Gastrocnemius medialis (tissue), 4 donors: ENCODE measurements around the gene FMNL3.

Experiments
- POLR2A ChIP-seq, 2 donors: fragments of 450-650 bp; IDR thresholded peaks; one replicate each; pipeline ENCODE4 v1.6.1; 2017; ENCODE audit warnings: antibody characterized with exemption in 2 of 2, mild to moderate bottlenecking in 2 of 2, moderate library complexity in 2 of 2
- TF ChIP-seq, protein P1 (sequence below), 5 experiments: fragments of 450-650 bp in 3 of 5; fragments of 200-600 bp in 2 of 5; sonication (generic) in 2 of 5; IDR thresholded peaks in 4 of 5; conservative IDR thresholded peaks in 1 of 5; 1 replicate in 4 of 5; 2 replicates in 1 of 5; pipeline ENCODE4 v1.5.1; 2016 to 2019; ENCODE audit warnings: antibody characterized with exemption in 5 of 5, mild to moderate bottlenecking in 3 of 5, moderate library complexity in 3 of 5

DNA sequence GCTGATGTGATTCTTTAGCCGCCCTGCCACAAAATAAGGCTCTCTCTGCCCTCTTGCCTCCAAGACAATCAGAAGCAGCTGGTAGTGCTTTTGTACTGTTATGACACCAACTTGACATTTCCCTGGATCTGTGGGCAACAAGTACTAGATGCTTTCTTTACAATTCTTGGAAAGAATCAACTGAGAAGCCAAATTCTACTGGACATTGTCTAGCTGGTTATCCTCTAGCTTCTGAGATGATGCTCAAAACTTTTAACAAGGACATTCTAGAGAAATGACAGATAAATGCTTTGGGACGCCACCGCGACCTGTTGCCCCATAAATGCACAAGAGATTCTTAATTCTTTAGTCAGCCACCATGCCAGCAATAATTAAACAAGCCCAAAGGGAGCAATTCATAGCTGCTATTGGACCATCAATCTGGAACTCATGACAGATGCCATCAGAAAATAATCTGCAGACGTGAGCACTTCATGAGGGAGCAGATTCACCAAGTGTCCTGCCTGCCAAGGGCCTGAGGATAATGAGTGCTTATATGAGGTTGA, 22.8 kb downstream of the FMNL3 start:
- TF ChIP-seq POLR2A (IDR thresholded peaks at IDR 0.05) = no peak
- TF ChIP-seq, protein P1, sequence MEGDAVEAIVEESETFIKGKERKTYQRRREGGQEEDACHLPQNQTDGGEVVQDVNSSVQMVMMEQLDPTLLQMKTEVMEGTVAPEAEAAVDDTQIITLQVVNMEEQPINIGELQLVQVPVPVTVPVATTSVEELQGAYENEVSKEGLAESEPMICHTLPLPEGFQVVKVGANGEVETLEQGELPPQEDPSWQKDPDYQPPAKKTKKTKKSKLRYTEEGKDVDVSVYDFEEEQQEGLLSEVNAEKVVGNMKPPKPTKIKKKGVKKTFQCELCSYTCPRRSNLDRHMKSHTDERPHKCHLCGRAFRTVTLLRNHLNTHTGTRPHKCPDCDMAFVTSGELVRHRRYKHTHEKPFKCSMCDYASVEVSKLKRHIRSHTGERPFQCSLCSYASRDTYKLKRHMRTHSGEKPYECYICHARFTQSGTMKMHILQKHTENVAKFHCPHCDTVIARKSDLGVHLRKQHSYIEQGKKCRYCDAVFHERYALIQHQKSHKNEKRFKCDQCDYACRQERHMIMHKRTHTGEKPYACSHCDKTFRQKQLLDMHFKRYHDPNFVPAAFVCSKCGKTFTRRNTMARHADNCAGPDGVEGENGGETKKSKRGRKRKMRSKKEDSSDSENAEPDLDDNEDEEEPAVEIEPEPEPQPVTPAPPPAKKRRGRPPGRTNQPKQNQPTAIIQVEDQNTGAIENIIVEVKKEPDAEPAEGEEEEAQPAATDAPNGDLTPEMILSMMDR (IDR thresholded peaks at IDR 0.05 in 4 of 5, conservative IDR thresholded peaks at IDR 0.05 in 1 of 5) = no peak
